CD4-positive, alpha-beta T cell treated with Interleukin-10 for 1 hour (primary cell): Measurements from ENCODE around the gene MED14.

ENCODE experiments used
- DNase-seq: peaks from one replicate; pipeline ENCODE4 v3.0.0-alpha.2; 2020

MED14 gene

GRCh38 chrX:40729598-40730584 lies 5.5 kb downstream of the MED14 start:
- no peak for DNase-seq

- DNase-seq: no peak
Observed at GRCh38 chrX:40727581-40728252, 7.6 kb downstream of the MED14 start.

GRCh38 chrX:40727093-40727492 lies 8.2 kb downstream of the MED14 start:
- DNase-seq: no peak

GRCh38 chrX:40722930-40723329 lies 12.4 kb downstream of the MED14 start:
- no peak for DNase-seq

- no peak for DNase-seq
Observed at GRCh38 chrX:40721489-40722106, 13.7 kb downstream of the MED14 start.

- no peak for DNase-seq
Observed at GRCh38 chrX:40720792-40721191, 14.6 kb downstream of the MED14 start.

GRCh38 chrX:40720339-40720738 lies 15.0 kb downstream of the MED14 start:
- no peak for DNase-seq

GRCh38 chrX:40719731-40720130 lies 15.6 kb downstream of the MED14 start:
- DNase-seq: no peak

GRCh38 chrX:40719218-40719617 lies 16.1 kb downstream of the MED14 start:
- no peak for DNase-seq

- DNase-seq: no peak
Observed at GRCh38 chrX:40709395-40709794, 25.9 kb downstream of the MED14 start.

- DNase-seq: no peak
Observed at GRCh38 chrX:40705658-40706312, 29.6 kb downstream of the MED14 start.

GRCh38 chrX:40700640-40701342 lies 34.6 kb downstream of the MED14 start:
- DNase-seq: no peak

- DNase-seq: no peak
Observed at GRCh38 chrX:40698851-40699250, 36.5 kb downstream of the MED14 start.

GRCh38 chrX:40694802-40695201 lies 40.5 kb downstream of the MED14 start:
- DNase-seq: no peak

- no peak for DNase-seq
Observed at GRCh38 chrX:40688929-40689328, 46.4 kb downstream of the MED14 start.

- DNase-seq: no peak
Observed at GRCh38 chrX:40687169-40687568, 48.2 kb downstream of the MED14 start.

- no peak for DNase-seq
Observed at GRCh38 chrX:40685362-40685918, 49.9 kb downstream of the MED14 start.

GRCh38 chrX:40684092-40684491 lies 51.2 kb downstream of the MED14 start:
- no peak for DNase-seq

- DNase-seq: no peak
Observed at GRCh38 chrX:40683245-40683644, 52.1 kb downstream of the MED14 start.

- no peak for DNase-seq
Observed at GRCh38 chrX:40671126-40671525, 64.2 kb downstream of the MED14 start.

- DNase-seq: no peak
Observed at GRCh38 chrX:40663880-40664630, 71.3 kb downstream of the MED14 start.
